ENCODE measurements around the gene IL10RB.
"Not testable (repeated sequence)": the region's sequence is repeated elsewhere in the genome, so short reads cannot be mapped to it uniquely, and the experiment has no call there.

The IL10RB gene

DNA sequence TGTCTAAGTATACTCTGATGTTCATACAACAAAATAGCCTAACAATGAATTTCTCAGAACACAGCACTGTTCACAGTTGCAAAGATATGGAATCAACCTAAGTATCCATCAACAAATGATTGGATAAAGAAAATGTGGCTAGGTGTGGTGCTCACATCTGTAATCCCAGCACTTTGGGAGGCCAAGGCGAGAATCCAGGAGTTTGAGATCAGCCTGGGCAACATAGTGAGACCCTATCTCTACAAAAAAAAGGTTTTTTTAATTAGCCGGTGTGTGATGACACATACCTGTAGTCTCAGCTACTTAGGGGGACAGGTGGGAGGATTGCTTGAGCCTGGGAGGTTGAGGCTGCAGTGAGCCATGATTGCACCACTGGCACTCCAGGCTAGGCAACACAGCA, 25.8 kb upstream of the IL10RB start:
- no peak for DNase-seq (ENCODE audit: low read depth in 3 of 3)

DNA sequence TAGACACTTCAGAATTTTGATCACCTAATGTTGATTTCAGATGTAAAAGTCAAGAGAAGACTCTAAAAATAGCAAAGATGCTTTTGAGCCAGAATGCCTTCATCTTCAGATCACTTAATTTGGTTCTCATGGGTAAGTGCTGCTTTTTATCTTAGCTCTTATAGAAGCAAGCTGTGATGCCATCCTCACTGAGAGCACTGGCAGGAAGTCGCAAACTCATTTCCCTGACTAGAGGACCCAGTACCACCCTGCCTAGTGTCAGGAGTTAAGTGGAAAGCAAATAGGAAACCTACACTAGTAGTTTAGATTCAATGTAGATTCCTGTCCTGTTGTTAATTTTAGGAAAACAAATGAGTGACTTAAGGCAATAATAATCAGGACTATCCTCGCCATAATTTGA, 24.3 kb upstream of the IL10RB start:
- no peak for DNase-seq (ENCODE audit: low read depth in 3 of 3)

DNA sequence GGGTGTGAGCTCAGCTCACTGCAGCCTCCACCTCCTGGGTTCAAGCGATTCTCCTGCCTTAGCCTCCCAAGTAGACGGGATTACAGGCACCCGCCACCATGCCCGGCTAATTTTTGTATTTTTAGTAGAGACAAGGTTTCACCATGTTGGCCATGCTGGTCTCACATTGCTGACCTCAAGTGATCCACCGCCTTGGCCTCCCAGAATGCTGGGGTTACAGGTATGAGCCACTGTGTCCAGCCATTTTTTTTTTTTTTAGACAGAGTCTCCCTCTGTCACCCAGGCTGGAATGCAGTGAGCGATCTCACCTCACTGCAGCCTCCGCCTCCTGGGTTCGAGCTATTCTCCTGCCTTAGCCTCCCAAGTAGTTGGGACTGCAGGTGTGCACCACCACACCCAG, 23.3 kb upstream of the IL10RB start:
- DNase-seq (ENCODE audit: low read depth in 3 of 3) = not testable (repeated sequence)

DNA sequence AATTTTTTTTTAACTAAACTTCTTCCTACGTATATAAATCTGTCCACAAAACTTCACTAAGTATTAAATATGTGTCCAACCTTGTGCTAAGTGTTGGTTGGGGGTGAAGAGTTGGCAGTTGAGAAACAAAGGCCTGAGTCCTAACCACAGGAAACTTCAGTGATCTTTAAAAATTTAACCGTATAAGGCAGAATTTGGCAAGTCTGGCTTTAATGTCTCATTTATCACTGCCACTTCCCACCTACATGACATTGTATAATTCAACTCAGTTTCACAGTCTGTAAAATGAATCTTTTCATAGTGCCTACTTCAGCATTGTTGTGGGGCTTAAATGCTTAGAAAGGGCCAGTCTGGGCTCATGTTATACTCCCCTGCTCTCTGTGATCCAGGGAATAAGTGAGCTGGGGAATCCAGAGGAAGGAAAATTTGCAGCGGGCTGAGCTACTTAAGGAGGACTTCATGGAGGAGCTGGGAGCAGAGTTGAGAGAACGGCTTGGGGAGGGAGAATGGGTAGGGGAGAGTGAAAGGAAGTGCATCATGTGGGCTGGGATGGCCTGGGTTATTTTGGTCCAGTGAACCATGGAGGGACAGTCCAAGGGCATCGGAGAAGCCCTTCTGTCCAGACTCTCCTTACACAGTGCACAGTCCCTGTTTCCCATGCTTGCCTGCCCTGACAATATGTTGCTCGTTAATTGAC, 21.9 kb upstream of the IL10RB start:
- no peak for DNase-seq (ENCODE audit: low read depth in 3 of 3)

DNA sequence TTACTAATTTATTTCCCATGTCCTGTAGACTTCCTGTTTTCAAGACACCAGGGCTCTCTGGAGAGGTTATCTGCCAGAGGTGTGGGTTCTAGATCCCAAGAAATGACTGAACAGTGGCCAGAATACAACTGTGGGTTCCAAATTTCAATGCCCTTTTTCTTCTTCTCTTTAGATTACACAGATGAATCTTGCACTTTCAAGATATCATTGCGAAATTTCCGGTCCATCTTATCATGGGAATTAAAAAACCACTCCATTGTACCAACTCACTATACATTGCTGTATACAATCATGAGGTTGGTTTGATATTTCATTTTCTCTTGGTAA, 21.4 kb upstream of the IL10RB start:
- no peak for DNase-seq (ENCODE audit: low read depth in 3 of 3)

DNA sequence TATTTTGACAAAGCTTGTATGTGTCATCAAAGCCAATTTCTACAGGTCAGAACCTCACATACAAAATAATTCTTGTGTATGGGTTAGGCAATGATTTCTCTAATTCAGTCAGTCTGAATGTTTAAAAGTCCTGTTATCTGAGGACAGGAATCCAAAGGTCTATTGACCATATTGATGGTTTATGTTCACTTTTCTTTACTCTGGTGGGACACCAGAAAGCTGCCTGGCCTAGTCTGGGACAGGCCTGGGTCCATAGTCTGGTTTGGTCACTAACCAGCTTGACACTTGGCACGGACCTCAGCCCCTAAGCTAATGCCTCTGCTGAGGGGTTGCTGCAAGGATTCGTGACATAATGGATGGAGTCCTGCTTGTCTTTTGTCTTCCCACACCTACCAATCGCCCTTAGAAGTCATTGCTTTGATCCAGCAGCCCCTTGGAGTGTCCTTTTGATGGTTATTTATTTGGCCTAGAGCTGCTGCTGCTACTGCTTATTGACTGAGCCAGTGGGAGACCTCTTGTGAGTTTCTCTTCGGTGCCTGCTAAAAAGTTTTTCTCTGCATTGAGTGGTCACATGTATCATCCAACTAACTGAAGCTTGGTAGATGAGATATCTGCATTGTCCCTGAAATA, 20.8 kb upstream of the IL10RB start:
- no peak for DNase-seq (ENCODE audit: low read depth in 3 of 3)

DNA sequence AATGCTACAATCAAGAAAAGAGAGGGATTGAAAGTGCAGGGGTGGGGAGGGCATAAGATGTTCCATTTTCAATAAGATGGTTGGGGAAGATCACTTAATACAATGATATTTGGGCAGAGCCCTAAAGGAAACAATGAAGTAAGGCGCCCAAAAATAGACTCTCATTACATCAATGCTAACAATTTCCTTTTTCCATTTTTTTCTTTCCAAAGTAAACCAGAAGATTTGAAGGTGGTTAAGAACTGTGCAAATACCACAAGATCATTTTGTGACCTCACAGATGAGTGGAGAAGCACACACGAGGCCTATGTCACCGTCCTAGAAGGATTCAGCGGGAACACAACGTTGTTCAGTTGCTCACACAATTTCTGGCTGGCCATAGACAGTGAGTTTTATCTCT, 19.7 kb upstream of the IL10RB start:
- DNase-seq (ENCODE audit: low read depth in 3 of 3) = no peak

DNA sequence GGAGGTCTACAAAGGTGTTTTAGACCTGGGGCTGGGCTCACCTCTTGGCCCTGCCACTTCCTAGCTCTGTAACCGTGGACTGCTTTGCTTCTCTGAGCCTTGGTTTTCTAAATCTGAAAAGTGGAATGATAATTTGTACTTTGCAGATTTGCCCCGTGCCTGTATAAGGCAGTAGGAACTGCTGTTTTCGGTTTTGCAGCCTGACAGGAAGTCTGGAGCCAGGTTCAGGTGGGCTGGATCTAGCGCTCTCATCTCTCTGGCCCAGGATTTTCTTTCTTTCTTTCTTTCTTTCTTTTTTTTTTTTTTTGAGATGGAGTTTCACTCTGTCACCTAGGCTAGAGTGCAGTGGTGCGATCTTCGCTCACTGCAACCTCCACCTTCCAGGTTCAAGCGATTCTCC, 19.2 kb upstream of the IL10RB start:
- no peak for DNase-seq (ENCODE audit: low read depth in 3 of 3)

DNA sequence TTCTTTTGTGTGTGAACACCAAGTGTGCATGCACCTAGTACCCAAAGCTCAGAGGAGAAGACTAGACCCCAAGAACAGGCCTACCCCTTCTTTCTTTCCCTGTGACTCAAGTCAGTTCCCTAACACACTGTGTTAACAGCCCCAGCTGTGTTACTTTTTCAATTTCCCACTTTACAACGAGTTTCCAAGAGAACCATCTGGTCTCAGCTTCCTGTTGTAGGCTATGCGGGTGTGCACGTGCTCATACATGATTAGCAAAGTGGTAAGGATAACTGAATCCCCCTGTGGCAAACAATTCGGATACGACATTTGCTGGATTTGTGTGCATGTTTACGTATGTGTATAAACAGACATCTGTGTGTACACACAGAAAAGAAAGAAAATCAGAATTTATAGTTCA, 18.6 kb upstream of the IL10RB start:
- no peak for DNase-seq (ENCODE audit: low read depth in 3 of 3)

DNA sequence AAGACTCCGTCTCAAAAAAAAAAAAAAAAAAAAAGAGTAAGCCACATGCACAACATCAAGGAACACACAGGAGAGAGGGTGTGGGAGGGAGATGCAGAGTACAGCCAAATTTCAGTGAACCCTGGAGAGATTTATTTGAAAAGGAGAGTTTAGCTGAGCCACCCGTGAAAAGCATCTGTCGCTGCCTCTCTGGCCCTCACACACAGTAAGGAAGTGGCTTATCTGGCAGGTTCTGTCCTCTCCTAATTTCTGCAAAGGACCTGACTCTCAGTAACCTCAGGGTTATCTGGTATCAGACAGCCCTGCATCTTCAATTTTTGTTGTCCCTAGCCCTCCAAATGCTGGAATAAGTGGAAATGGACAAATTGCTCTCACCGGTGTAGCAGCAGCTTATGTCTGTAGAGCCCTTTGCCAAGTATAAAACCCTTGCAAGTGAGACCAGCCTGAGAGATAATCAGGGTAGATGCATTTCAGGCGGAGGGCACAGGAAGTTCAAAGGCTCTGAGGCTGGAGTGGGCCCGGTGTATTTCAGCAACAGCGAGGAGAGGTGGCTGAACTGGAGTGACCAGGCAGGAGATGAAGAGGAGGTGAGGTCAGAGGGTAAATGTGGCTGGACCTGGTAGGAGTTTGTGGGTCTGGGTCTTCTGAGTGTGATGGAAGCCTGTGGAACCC, 16.7 kb upstream of the IL10RB start:
- no peak for DNase-seq (ENCODE audit: low read depth in 3 of 3)

DNA sequence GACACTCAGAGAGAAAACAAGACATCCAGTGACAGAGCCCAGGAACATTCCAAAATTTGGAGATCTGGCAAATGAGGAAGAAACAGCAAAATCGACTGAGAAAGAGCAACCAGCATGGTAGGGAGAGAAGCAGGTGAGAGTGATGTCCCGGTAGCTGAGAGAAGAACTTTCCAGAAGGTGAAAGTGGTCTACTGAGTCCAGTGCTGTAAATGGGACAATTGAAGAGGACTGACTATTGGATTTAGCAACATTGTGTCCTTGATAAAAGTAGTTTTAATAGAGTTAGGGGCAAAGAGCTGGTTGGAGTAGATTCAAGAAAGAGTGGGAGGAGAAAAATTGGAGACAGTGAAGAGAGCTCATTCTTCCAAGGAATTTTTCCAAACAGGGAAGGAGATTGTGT, 15.0 kb upstream of the IL10RB start:
- DNase-seq (ENCODE audit: low read depth in 3 of 3) = no peak

DNA sequence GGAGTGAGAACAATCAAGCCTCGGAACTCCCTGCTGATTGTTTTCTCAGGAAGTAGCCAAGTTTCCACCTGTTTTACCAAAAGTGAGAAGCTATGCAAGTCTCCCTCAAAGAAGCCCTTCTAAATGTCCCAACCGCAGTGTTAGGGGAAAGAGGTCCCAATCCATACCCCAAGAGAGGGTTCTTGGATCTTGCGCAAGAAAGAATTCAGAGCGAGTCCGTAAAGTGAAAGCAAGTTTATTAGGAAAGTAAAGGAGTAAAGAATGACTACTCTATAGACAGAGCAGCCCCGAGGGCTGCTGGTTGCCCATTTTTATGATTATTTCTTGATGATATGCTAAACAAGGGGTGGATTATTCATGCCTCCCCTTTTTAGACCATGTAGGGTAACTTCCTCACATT, 12.8 kb upstream of the IL10RB start:
- DNase-seq (ENCODE audit: low read depth in 3 of 3) = not testable (repeated sequence)

DNA sequence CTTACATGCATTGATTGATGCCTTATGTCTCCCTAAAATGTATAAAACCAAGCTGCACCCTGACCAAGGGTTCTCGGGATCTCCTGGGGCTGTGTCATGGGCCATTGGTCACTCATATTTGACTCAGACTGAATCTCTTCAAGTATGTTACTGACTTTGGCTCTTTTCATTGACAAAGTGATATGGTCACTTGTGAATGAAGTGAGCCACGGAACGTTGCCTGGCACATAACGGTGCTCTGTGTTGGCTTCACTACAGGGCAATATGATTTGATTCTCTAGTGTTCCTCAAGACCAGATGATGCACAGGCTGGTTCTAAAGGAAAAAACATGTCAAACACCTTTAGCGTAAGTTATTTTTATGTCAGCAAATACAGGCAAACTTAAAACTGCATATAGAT, 11.4 kb upstream of the IL10RB start:
- no peak for DNase-seq (ENCODE audit: low read depth in 3 of 3)

DNA sequence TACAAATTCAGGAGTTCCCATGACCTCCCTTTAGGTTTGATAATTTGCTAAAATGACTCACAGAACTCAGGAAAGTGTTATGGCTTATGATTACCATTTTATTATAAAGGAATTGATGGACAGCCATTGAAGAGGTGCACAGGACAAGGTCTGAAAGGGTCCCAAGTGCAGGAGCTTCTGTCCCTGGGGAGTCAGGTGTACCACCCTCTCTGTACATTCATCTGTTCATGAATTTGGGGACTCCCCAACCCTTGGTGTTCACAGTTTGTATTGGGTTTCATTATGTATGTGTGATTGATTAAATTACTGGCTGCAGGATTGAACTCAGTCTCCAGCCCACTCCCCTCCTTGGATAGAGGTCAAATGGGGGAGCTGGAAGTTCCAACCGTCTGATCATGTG, 10.8 kb upstream of the IL10RB start:
- DNase-seq (ENCODE audit: low read depth in 3 of 3) = no peak

DNA sequence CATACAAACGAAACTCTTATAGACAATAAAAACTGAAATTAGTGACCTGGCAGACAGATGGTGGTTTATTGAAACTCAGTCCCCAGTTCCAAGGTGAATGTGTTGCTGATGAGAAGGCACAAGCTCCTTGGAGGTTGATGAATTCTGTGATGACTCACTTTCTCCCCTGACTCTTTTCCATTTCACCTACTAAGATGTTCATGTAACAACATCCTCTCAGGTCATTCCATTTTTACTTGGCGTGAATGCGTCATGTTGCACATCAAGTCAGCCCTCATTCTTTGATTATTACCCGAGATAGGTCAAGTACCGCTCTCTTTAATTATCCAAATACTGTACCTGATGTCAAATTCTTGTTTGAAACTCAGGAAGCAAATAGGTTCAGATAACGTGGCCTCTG, 10.1 kb upstream of the IL10RB start:
- no peak for DNase-seq (ENCODE audit: low read depth in 3 of 3)

DNA sequence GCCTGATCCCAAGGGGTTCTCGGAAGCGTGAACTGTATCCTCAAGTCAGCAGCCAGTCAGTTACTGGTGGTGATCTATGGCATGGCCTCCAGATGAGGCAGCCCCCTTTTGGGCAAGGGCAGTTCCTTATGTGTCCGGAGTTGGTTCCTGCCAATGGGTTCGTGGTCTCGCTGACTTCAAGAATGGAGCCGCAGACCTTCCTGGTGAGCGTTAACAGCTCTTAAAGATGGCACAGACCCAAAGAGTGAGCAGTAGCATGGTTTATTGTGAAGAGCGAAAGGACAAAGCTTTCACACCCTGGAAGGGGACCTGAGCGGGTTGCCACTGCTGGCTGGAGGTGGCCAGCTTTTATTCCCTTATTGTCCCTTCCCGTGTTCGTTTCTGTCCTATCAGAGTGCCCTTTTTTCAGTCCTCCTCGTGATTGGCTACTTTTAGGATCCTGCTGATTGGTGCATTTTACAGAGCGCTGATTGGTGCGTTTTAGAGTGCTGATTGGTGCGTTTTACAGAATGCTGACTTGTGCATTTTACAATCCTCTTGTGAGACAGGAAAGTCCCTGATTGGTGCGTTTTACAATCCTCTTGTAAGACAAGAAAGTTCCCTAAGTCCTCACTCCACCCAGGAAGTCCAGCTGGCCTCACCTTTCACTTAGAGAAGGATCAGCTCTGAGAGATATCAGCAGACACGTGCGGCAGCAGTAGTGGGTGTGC, 8.9 kb upstream of the IL10RB start:
- DNase-seq (ENCODE audit: low read depth in 3 of 3) = no peak

DNA sequence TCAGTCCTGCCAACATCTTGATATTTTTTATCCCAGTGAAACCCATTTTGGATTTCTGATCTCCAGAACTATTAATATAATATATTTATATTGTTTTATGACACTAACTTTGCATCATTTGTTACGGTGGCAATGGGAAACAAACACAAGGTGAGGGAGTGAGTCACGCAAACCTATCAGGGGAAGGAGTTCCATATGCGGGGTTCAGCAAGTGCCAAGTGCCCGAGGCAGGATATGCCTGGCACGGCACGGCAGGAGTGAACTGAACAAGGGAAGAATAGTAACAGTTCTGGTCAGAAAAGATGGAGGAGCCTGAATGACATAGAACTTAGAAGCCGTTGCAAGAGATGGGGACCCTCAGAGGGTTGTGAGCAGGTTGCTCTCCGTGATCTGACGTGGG, 7.7 kb upstream of the IL10RB start:
- no peak for DNase-seq (ENCODE audit: low read depth in 3 of 3)

DNA sequence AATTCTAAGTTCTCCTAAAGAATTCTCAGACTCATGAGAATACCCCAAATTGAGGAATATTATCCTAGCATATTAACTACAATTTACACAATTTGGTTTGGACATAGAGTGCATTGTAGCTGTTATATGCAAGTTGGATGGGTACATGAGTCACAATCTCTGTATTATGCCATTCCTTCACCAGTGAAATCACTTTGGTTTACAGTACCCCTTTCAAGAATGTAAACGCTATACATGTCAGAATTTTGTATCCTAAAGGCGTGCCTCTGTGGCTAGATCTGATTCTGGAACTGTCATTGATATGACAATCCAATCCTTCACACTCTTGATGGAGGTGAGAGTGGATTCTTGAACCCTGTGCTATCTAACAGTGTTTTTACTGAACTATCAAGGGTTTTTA, 6.7 kb upstream of the IL10RB start:
- no peak for DNase-seq (ENCODE audit: low read depth in 3 of 3)

DNA sequence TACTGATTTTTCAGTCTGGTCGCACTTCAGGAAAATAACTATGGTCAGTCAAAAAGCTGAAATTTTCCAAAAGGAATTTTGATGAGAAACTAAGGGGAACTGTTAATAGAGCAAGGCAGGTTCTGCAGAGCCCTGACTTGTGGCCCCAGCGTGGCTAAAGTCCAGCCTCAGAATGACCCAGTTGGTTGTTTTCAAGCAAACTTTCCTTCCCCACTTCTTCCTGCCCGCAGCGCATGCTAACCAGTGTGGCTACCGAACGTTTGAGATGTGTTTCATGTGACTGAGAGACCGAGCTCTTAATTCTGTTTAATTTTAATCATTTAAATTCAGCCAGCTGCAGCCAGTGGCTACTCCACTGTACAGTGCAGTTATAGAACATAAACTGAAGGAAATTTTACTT, 6.2 kb upstream of the IL10RB start:
- DNase-seq (ENCODE audit: low read depth in 3 of 3) = no peak

DNA sequence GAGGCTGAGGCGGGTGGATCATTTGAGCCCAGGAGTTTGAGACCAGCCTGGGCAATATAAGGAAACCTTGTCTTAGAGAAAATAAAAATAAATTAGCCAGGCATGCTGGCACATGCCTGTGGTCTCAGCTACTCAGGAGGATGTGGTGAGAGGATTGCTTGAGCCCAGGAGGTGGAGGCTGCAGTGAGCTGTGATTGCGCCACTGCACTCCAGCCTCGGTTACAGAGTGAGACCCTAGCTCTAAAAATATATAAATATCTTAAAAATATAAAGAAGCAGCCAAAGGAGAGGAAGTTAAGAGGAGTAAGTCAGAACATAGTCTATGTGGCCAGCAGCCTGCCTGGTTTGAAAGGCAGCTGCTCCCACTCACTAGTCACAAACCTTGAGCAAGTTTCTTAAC, 4.5 kb upstream of the IL10RB start:
- no peak for DNase-seq (ENCODE audit: low read depth in 3 of 3)

DNA sequence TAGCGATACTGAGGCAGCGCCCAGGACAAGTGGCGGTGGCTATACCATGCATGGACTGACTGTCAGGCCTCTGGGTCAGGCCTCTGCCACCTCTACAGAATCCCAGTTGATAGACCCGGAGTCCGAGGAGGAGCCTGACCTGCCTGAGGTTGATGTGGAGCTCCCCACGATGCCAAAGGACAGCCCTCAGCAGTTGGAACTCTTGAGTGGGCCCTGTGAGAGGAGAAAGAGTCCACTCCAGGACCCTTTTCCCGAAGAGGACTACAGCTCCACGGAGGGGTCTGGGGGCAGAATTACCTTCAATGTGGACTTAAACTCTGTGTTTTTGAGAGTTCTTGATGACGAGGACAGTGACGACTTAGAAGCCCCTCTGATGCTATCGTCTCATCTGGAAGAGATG, 3.2 kb upstream of the IL10RB start:
- no peak for DNase-seq (ENCODE audit: low read depth in 3 of 3)

DNA sequence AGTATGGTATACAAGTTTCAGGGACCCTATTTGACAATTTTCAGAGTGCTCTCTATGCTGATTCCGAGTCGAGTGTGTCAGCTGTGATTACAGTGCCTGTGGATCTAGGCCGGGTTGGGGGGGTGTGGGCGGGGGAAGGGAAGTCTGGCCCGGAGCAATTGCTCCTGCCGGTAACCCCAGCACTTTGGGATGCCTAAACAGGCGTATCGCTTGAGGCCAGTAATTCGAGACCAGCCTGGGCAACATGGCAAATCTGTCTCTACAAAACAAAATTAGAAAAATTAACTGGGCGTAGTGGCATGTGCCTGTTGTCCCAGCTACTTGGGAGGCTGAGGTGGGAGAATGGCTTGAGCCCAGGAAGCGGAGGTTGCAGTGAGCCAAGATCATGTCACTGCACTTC, 1.6 kb upstream of the IL10RB start:
- DNase-seq (ENCODE audit: low read depth in 3 of 3) = no peak

DNA sequence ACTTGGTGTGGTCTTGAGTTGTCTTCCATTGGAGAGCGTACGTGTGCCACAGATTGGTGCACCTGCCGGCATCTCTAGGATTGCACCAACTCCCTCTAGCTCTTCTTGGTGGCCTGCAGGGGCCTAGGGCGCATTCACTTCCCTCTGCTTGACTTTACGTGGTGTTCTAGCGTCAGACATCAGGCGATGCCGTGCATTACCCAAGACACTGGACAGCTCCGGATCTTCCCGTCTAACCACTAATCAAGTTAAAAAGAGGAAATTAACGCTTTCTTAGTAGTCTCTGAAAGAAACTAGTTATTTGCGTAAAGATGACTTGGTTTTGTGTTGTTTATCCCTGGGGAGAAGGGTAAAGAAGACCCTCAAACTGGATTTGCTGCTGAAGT, 510 bp upstream of the IL10RB start:
- DNase-seq (ENCODE audit: low read depth in 3 of 3) = no peak

Data from stimulated activated CD4-positive, alpha-beta T cell treated with anti-CD3 and anti-CD28 coated beads, TNF-alpha, amount 100 ng/mL, for 4 hours (primary cell).